Lower leg skin (tissue), 4 donors: ENCODE results near the gene PPP1R26. TPM values are rescaled to one million over a fixed set of nuclear protein-coding genes. Genes with fewer than 3 reads are reported as not detected.
"Not testable (repeated sequence)": the region's sequence is repeated elsewhere in the genome, so short reads cannot be mapped to it uniquely, and the experiment has no call there.

ENCODE experiments used
- DNase-seq, 2 donors: peaks; one replicate each; pipeline ENCODE4 v3.0.0-alpha.2; 2019; ENCODE audit warnings: low spot score in 2 of 2
- H3K4me3 ChIP-seq: fragments of 200-600 bp; sonication (generic); 2 replicates; pipeline ENCODE4 v1.5.1; 2017; ENCODE audit warnings: mild to moderate bottlenecking, low read depth; ENCODE audit not compliant: poor library complexity, severe bottlenecking
- POLR2A ChIP-seq, 2 donors: fragments of 450-650 bp; IDR thresholded peaks; one replicate each; pipeline ENCODE4 v1.6.1; 2016 to 2017; ENCODE audit warnings: antibody characterized with exemption in 2 of 2, mild to moderate bottlenecking in 1 of 2, moderate library complexity in 1 of 2
- WGBS, 2 donors: methylation state at CpG; one replicate each; pipeline ENCODE4 v1.1.5; 2018; 5-methylcytosine and 5-hydroxymethylcytosine counted together
- intact Hi-C: fragments of 100-400 bp; cut with DNase I; formaldehyde crosslinking; loops from one replicate; pipeline ENCODE4 v1.15.0; 2023; ENCODE audit warnings: low total_unique reads
- total RNA-seq, 4 donors: library from RNA; depleted of rRNA; stranded (reverse); fragments of >200 nt; gene quantifications; one replicate each; pipeline ENCODE4 v1.1.0, GENCODE V29; 2016
- TF ChIP-seq, protein P1 (sequence below), 3 donors: fragments of 450-650 bp; IDR thresholded peaks; one replicate each; pipeline ENCODE4 v1.5.1; 2016; ENCODE audit warnings: antibody characterized with exemption in 3 of 3, mild to moderate bottlenecking in 3 of 3, moderate library complexity in 2 of 3

The PPP1R26 gene
- total RNA-seq, 4 donors from 2014 or later: 8.4 to 11.5 (median 9.2) TPM

DNA sequence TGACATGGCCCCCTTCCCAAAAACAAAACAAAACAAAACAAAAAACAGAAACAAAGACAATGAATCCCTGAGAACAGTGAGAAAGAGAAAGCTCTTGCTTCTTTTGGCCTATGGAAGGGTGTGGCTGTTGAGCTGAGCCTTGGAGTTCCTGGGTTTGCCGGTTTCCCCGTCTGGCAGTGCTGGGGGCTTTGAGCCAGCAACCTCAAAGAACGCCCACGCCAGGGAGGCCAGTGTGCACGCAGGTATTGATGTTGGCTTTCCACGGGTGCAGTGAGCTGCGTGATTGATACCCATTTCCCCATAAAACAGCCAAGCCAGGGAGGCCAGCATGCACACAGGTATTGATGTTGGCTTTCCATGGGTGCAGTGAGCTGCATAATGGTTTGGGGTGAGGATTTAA, 33.3 kb downstream of the PPP1R26 start:
- intact Hi-C loops: no loop called here
- DNase-seq: peak in 1 of 2 donors; percentile 65
- 54 to 73% methylated on average over 7 of the region's 7 CpGs for WGBS, 2 donors
- TF ChIP-seq POLR2A (IDR thresholded peaks at IDR 0.05): no peak
- TF ChIP-seq, protein P1, sequence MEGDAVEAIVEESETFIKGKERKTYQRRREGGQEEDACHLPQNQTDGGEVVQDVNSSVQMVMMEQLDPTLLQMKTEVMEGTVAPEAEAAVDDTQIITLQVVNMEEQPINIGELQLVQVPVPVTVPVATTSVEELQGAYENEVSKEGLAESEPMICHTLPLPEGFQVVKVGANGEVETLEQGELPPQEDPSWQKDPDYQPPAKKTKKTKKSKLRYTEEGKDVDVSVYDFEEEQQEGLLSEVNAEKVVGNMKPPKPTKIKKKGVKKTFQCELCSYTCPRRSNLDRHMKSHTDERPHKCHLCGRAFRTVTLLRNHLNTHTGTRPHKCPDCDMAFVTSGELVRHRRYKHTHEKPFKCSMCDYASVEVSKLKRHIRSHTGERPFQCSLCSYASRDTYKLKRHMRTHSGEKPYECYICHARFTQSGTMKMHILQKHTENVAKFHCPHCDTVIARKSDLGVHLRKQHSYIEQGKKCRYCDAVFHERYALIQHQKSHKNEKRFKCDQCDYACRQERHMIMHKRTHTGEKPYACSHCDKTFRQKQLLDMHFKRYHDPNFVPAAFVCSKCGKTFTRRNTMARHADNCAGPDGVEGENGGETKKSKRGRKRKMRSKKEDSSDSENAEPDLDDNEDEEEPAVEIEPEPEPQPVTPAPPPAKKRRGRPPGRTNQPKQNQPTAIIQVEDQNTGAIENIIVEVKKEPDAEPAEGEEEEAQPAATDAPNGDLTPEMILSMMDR (IDR thresholded peaks at IDR 0.05): no peak
- H3K4me3 ChIP-seq: no peak overlapping the region

DNA sequence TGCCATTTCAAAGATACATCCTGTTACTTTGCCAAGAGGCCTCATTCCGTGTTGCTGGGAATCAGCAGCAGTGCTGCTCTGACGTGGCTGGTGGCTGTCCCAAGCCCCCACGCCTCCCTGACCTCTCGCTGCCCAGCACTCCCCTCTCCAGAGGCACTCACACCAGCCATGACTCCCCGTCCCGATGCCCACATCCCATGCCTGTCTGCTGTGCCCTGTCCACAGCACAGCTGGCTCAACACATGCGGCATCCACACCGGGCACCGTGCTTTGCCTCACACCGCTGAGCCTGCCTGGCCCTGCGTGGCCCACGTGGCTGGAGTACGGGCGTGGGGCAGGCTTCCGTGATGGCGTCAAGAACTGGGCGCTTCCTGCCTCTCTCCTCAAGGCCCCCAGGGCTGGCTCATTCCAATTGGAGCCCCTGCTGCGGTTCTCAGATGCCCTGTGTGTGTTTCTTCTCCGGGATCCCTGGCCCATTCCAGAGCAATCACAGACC, 33.8 kb downstream of the PPP1R26 start:
- DNase-seq: peak in 1 of 2 donors; percentile 70
- intact Hi-C loops: no loop called here
- 77 to 79% methylated on average over 19 of the region's 19 CpGs for WGBS, 2 donors
- H3K4me3 ChIP-seq: no peak overlapping the region
- TF ChIP-seq, protein P1 (IDR thresholded peaks at IDR 0.05): no peak
- TF ChIP-seq POLR2A (IDR thresholded peaks at IDR 0.05): no peak

DNA sequence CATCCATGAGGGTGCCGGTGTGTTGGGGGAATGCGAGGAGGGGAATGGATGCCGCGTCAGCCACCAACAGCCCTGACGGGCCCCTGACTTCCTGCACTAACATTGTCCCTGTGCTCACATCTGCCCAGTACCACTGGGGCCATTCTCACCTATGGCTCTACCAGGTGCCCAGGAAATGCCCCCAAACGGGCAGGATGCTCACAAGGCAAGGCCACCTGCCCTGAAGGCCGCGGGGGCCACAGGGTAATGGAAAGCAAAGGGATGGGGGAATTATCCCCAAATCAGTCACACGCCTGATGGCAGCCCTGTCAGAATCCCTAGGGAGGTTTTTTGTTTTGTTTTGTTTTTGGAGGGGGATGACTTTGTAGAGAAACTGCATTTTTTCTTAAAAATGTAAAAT, 34.3 kb downstream of the PPP1R26 start:
- DNase-seq, intact Hi-C loops, H3K4me3 ChIP-seq: not testable (repeated sequence)
- WGBS, 2 donors: 82 to 85% methylated on average over 6 to 8 of the region's 9 CpGs

DNA sequence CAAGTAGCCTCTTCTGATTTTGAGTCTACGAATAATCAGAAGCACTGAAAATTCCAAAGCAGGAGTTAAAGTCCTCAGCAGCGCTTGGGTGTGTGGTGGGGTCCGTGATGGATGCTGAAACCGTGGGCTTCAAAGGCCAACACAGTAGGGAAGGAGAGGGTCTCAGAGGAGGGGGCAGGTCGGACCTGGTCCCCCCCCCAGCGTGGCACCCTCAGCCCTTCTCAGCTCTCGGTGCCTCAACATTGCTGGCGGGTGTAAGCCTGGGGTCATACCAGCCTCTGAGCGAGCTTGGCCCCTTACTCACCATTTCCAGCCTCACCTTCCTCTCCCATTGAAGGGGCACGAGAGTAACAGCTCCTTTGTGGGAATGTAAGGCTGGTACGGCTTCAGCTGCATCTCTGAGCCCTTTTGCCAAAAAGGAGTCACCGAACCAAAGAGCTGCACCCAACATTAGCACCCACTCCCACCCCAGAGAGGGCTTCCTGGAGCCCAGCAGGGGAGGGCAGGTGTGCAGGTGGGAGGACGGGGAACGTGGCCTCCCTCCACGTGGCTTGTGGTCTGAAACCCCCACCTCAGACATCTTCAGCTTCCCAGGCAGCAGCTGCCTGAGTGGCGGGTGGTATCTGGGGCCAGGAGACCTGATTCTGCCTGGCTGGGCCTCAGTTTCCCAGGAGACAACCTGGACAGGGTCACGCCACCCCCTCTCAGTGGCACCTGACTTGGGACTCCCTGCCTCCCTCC, 34.9 kb downstream of the PPP1R26 start:
- intact Hi-C loops: no loop called here
- H3K4me3 ChIP-seq: no peak overlapping the region
- TF ChIP-seq POLR2A (IDR thresholded peaks at IDR 0.05): no peak
- TF ChIP-seq, protein P1 (IDR thresholded peaks at IDR 0.05): no peak
- WGBS, 2 donors: 79 to 84% methylated on average over 15 to 17 of the region's 17 CpGs
- peak in 1 of 2 donors; percentile 58 for DNase-seq

DNA sequence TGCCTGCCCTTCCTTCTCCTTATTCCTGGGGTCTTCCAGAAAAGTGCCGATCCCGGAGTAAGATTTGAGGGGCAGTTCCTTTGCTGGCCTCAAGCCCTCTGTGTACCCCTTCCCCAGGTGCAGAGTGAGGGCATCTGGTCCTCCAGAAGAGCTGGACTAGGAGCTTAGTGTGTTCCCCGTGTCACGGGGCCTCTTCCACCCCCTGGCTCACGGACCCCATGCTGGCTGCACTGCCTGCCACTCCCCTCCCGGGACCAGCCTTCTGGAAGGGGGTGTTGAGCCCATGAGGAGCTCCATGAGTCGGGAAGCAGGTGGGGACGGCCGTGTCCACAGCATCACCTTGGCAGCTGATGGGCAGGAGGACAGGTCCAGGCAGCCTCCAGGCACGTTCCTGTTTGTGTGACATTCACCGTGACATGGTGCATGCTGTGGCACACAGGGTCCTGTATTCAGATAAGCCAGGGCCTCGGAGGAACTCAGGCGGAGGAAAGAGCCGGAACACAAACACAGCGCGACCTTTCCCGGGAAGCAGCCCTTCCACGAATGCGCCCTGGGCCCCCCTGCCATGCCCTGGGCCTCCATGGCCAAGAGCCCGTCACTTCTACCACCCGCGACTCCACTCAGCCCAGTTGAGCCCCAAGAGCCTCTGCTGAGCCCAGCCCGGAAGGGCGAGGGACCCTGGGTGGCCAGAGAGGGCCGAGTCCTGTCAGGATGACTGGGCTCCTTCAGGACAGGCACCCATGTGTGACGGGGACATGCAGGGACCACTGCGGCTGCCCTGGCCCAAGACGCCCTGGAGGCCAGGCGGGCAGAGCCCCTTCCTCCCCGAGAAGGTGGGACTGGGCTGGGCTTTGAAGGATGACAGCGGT, 35.7 kb downstream of the PPP1R26 start:
- DNase-seq: peak in 1 of 2 donors; percentile 74
- TF ChIP-seq, protein P1 (IDR thresholded peaks at IDR 0.05): no peak
- TF ChIP-seq POLR2A (IDR thresholded peaks at IDR 0.05): no peak
- intact Hi-C loops: no loop called here
- no peak overlapping the region for H3K4me3 ChIP-seq
- WGBS, 2 donors: 86 to 89% methylated on average over 21 to 28 of the region's 31 CpGs
